ENCODE measurements around the gene SPDYE1. TPM values are rescaled to one million over a fixed set of nuclear protein-coding genes. Genes with fewer than 3 reads are reported as not detected.

Gene SPDYE1
- total and polyA plus RNA-seq, 4 donors: 0.71 TPM; not detected in 3

- Histone ChIP-seq H3K4me3 (ENCODE audit: low read depth in 1 of 3, low read length in 3 of 3) (no peak overlapping the region), H3K4me1 (ENCODE audit: control insufficient read depth in 4 of 4, insufficient read depth in 4 of 4, low read length in 3 of 4) (peaks cover 8 to 17% (median 12%) of the 10 kb centered on the region in 4 donors), H3K9me3 (ENCODE audit: control insufficient read depth in 4 of 4, low read length in 3 of 4) (no peaks in the 10 kb centered on the region), H3K36me3 (ENCODE audit: control insufficient read depth in 4 of 4, insufficient read depth in 3 of 4, low read depth in 1 of 4, low read length in 3 of 4) (peaks cover 12 to 38% (median 20%) of the 10 kb centered on the region in 4 donors), H3K9ac (ENCODE audit: low read depth in 1 of 2, low read length in 2 of 2) (no peak overlapping the region), H3K27me3 (ENCODE audit: control insufficient read depth in 4 of 4, insufficient read depth in 4 of 4, low read length in 3 of 4) (no peaks in the 10 kb centered on the region), H3K27ac (ENCODE audit: low read depth in 1 of 2, low read length in 2 of 2) (no peak overlapping the region)
- TF ChIP-seq, protein P1, sequence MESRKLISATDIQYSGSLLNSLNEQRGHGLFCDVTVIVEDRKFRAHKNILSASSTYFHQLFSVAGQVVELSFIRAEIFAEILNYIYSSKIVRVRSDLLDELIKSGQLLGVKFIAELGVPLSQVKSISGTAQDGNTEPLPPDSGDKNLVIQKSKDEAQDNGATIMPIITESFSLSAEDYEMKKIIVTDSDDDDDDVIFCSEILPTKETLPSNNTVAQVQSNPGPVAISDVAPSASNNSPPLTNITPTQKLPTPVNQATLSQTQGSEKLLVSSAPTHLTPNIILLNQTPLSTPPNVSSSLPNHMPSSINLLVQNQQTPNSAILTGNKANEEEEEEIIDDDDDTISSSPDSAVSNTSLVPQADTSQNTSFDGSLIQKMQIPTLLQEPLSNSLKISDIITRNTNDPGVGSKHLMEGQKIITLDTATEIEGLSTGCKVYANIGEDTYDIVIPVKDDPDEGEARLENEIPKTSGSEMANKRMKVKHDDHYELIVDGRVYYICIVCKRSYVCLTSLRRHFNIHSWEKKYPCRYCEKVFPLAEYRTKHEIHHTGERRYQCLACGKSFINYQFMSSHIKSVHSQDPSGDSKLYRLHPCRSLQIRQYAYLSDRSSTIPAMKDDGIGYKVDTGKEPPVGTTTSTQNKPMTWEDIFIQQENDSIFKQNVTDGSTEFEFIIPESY (IDR thresholded peaks at IDR 0.05): no peak
- TF ChIP-seq, protein P2, sequence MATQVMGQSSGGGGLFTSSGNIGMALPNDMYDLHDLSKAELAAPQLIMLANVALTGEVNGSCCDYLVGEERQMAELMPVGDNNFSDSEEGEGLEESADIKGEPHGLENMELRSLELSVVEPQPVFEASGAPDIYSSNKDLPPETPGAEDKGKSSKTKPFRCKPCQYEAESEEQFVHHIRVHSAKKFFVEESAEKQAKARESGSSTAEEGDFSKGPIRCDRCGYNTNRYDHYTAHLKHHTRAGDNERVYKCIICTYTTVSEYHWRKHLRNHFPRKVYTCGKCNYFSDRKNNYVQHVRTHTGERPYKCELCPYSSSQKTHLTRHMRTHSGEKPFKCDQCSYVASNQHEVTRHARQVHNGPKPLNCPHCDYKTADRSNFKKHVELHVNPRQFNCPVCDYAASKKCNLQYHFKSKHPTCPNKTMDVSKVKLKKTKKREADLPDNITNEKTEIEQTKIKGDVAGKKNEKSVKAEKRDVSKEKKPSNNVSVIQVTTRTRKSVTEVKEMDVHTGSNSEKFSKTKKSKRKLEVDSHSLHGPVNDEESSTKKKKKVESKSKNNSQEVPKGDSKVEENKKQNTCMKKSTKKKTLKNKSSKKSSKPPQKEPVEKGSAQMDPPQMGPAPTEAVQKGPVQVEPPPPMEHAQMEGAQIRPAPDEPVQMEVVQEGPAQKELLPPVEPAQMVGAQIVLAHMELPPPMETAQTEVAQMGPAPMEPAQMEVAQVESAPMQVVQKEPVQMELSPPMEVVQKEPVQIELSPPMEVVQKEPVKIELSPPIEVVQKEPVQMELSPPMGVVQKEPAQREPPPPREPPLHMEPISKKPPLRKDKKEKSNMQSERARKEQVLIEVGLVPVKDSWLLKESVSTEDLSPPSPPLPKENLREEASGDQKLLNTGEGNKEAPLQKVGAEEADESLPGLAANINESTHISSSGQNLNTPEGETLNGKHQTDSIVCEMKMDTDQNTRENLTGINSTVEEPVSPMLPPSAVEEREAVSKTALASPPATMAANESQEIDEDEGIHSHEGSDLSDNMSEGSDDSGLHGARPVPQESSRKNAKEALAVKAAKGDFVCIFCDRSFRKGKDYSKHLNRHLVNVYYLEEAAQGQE (IDR thresholded peaks at IDR 0.05): no peak
- TF ChIP-seq FOXA2 (IDR thresholded peaks at IDR 0.05) (no peak), HNF4A (conservative IDR thresholded peaks at IDR 0.05) (no peak)
- DNase-seq (ENCODE audit: low spot score): no peak
- WGBS: 95% methylated on average over 14 of the region's 14 CpGs
Observed at GRCh38 chr7:44050121-44050914, 52.6 kb downstream of the SPDYE1 start.

- no peak for DNase-seq (ENCODE audit: low spot score)
- H3K9ac ChIP-seq (ENCODE audit: low read depth in 1 of 2, low read length in 2 of 2): no peak overlapping the region
- no peak overlapping the region for H3K4me3 ChIP-seq (ENCODE audit: low read depth in 1 of 3, low read length in 3 of 3)
- no peak overlapping the region for H3K27ac ChIP-seq (ENCODE audit: low read depth in 1 of 2, low read length in 2 of 2)
- H3K4me1 ChIP-seq (ENCODE audit: control insufficient read depth in 4 of 4, insufficient read depth in 4 of 4, low read length in 3 of 4): peaks cover 2 to 10% (median 6%) of the 10 kb centered on the region in 4 donors
- TF ChIP-seq HNF4G (IDR thresholded peaks at IDR 0.05): no peak
- no peaks in the 10 kb centered on the region for H3K27me3 ChIP-seq (ENCODE audit: control insufficient read depth in 4 of 4, insufficient read depth in 4 of 4, low read length in 3 of 4)
- peaks cover 12 to 38% (median 22%) of the 10 kb centered on the region in 4 donors for H3K36me3 ChIP-seq (ENCODE audit: control insufficient read depth in 4 of 4, insufficient read depth in 3 of 4, low read depth in 1 of 4, low read length in 3 of 4)
- 94% methylated on average over 8 of the region's 8 CpGs for WGBS
- no peaks in the 10 kb centered on the region for H3K9me3 ChIP-seq (ENCODE audit: control insufficient read depth in 4 of 4, low read length in 3 of 4)
Observed at GRCh38 chr7:44050915-44051560, 53.3 kb downstream of the SPDYE1 start.

DNA sequence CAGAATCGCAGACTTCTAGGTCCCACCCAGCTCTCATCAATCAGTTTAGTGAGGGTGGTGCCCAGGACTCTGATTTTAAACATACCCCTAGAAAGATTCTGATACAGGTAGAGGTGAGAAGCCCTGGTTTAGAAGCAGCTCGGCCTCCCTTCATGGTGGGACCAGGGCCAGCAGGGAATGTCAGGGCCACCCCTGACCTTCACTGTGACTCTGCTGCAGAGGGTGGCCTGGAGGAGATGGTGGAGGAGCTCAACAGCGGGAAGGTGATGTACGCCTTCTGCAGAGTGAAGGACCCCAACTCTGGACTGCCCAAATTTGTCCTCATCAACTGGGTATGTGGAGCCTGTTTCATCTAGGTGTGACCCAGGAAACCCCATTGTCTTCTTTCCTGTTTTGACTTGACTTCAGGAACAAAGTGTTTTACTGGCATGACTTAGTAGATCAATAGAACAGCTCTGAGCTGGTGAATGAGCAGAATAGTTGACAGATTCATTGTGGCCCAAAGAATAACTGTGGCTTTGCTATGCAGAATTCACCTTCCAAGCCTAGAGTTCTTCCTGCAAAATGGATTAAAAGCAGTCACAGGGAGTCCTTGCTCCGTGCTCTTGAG is 54.0 kb downstream of the SPDYE1 start:
- Histone ChIP-seq H3K9me3 (ENCODE audit: control insufficient read depth in 4 of 4, low read length in 3 of 4) (no peaks in the 10 kb centered on the region), H3K27ac (ENCODE audit: low read depth in 1 of 2, low read length in 2 of 2) (no peak overlapping the region), H3K9ac (ENCODE audit: low read depth in 1 of 2, low read length in 2 of 2) (no peak overlapping the region), H3K4me3 (ENCODE audit: low read depth in 1 of 3, low read length in 3 of 3) (no peak overlapping the region), H3K4me1 (ENCODE audit: control insufficient read depth in 4 of 4, insufficient read depth in 4 of 4, low read length in 3 of 4) (peaks cover 0 to 5% (median 1%) of the 10 kb centered on the region in 4 donors), H3K36me3 (ENCODE audit: control insufficient read depth in 4 of 4, insufficient read depth in 3 of 4, low read depth in 1 of 4, low read length in 3 of 4) (peaks cover 12 to 44% (median 25%) of the 10 kb centered on the region in 4 donors), H3K27me3 (ENCODE audit: control insufficient read depth in 4 of 4, insufficient read depth in 4 of 4, low read length in 3 of 4) (no peaks in the 10 kb centered on the region)
- 95% methylated on average over 5 of the region's 5 CpGs for WGBS
- no peak for DNase-seq (ENCODE audit: low spot score)
- TF ChIP-seq RXRA (IDR thresholded peaks at IDR 0.05) (no peak), EGR1 (IDR thresholded peaks at IDR 0.05; ENCODE audit: low read depth in 2 of 2) (no peak), SP1 (IDR thresholded peaks at IDR 0.05) (no peak), NR2F2 (IDR thresholded peaks at IDR 0.05) (no peak), HNF4G (IDR thresholded peaks at IDR 0.05) (no peak), YY1 (IDR thresholded peaks at IDR 0.05) (no peak), JUND (IDR thresholded peaks at IDR 0.05) (no peak)
- TF ChIP-seq, protein P2 (IDR thresholded peaks at IDR 0.05): no peak
- TF ChIP-seq, protein P3, sequence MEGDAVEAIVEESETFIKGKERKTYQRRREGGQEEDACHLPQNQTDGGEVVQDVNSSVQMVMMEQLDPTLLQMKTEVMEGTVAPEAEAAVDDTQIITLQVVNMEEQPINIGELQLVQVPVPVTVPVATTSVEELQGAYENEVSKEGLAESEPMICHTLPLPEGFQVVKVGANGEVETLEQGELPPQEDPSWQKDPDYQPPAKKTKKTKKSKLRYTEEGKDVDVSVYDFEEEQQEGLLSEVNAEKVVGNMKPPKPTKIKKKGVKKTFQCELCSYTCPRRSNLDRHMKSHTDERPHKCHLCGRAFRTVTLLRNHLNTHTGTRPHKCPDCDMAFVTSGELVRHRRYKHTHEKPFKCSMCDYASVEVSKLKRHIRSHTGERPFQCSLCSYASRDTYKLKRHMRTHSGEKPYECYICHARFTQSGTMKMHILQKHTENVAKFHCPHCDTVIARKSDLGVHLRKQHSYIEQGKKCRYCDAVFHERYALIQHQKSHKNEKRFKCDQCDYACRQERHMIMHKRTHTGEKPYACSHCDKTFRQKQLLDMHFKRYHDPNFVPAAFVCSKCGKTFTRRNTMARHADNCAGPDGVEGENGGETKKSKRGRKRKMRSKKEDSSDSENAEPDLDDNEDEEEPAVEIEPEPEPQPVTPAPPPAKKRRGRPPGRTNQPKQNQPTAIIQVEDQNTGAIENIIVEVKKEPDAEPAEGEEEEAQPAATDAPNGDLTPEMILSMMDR (IDR thresholded peaks at IDR 0.05; ENCODE audit: low read depth, low read length, missing input control): no peak
- TF ChIP-seq, protein P4, sequence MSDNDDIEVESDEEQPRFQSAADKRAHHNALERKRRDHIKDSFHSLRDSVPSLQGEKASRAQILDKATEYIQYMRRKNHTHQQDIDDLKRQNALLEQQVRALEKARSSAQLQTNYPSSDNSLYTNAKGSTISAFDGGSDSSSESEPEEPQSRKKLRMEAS (IDR thresholded peaks at IDR 0.05): no peak
